OCI-LY3 (cell line): ENCODE results near the gene RHAG.

Experiments
- H2AFZ ChIP-seq: fragments of 200-600, 300-600 bp; shearing (Covaris generic); 2 replicates; pipeline ENCODE4 v1.6.0; 2014; ENCODE audit warnings: antibody characterized with exemption, low read depth, low read length
- H3K27ac ChIP-seq: fragments of 200-600, 300-600 bp; sonication (generic); 2 replicates; pipeline ENCODE4 v1.5.1; 2014; ENCODE audit warnings: mild to moderate bottlenecking, low read length, moderate library complexity, mixed read lengths
- H3K27me3 ChIP-seq: fragments of 200-600, 300-600 bp; sonication (generic); 2 replicates; pipeline ENCODE4 v1.6.1; 2014; ENCODE audit warnings: low read depth, low read length, mixed read lengths
- H3K36me3 ChIP-seq: fragments of 200-600, 300-600 bp; sonication (generic); replicated peaks from 2 replicates; pipeline ENCODE3; 2014; ENCODE audit warnings: low read depth, low read length, mixed read lengths
- H3K4me1 ChIP-seq: fragments of 300-600, 200-600 bp; sonication (generic); 2 replicates; pipeline ENCODE4 v1.6.1; 2014; ENCODE audit warnings: low read length, mixed read lengths
- H3K4me2 ChIP-seq: fragments of 200-600, 300-600 bp; sonication (generic); 2 replicates; pipeline ENCODE4 v1.6.1; 2014; ENCODE audit warnings: low read length, mixed read lengths
- H3K4me3 ChIP-seq: fragments of 300-600, 200-600 bp; sonication (generic); 2 replicates; pipeline ENCODE4 v1.5.1; 2014; ENCODE audit warnings: antibody characterized with exemption, mild to moderate bottlenecking, low read length, moderate library complexity
- H3K79me2 ChIP-seq: fragments of 300-600, 200-600 bp; shearing (Covaris generic); 2 replicates; pipeline ENCODE4 v1.6.1; 2014; ENCODE audit warnings: mild to moderate bottlenecking, low read length, mixed read lengths
- H3K9ac ChIP-seq: fragments of 300-600, 200-600 bp; shearing (Covaris generic); 2 replicates; pipeline ENCODE4 v1.6.0; 2014; ENCODE audit warnings: mild to moderate bottlenecking, low read length, moderate library complexity
- H3K9me3 ChIP-seq: fragments of 200-600, 300-600 bp; shearing (Covaris generic); 2 replicates; pipeline ENCODE4 v1.6.1; 2014; ENCODE audit warnings: low read length, mixed read lengths; ENCODE audit not compliant: insufficient read depth
- H4K20me1 ChIP-seq: fragments of 200-600, 300-600 bp; sonication (generic); 2 replicates; pipeline ENCODE4 v1.6.1; 2016; ENCODE audit warnings: low read length, mixed read lengths; ENCODE audit not compliant: insufficient read depth
- EZH2phosphoT487 ChIP-seq: fragments of 200-600 bp; shearing (Covaris generic); IDR thresholded peaks from 2 replicates; pipeline ENCODE4 v1.6.1; 2018; ENCODE audit warnings: antibody characterized with exemption, mixed run types, low read depth
- TF ChIP-seq, protein P1 (sequence below): fragments of 200-600, 300-600 bp; sonication (generic); IDR thresholded peaks from 2 replicates; pipeline ENCODE4 v1.5.1; 2014; ENCODE audit warnings: antibody characterized with exemption, low read length, low read depth

The RHAG gene

GRCh38 chr6:49646942-49647341 lies 10.3 kb upstream of the RHAG start:
- H3K4me2 ChIP-seq, result no peak overlapping the region
- H3K9me3 ChIP-seq, result no peaks in the 10 kb centered on the region
- no peaks in the 10 kb centered on the region for H3K4me1 ChIP-seq
- no peaks in the 10 kb centered on the region for H4K20me1 ChIP-seq
- no peak overlapping the region for H3K4me3 ChIP-seq
- no peak overlapping the region for H3K9ac ChIP-seq
- H3K79me2 ChIP-seq, result no peaks in the 10 kb centered on the region
- no peak overlapping the region for H3K27ac ChIP-seq
- TF ChIP-seq, protein P1, sequence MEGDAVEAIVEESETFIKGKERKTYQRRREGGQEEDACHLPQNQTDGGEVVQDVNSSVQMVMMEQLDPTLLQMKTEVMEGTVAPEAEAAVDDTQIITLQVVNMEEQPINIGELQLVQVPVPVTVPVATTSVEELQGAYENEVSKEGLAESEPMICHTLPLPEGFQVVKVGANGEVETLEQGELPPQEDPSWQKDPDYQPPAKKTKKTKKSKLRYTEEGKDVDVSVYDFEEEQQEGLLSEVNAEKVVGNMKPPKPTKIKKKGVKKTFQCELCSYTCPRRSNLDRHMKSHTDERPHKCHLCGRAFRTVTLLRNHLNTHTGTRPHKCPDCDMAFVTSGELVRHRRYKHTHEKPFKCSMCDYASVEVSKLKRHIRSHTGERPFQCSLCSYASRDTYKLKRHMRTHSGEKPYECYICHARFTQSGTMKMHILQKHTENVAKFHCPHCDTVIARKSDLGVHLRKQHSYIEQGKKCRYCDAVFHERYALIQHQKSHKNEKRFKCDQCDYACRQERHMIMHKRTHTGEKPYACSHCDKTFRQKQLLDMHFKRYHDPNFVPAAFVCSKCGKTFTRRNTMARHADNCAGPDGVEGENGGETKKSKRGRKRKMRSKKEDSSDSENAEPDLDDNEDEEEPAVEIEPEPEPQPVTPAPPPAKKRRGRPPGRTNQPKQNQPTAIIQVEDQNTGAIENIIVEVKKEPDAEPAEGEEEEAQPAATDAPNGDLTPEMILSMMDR, result no peak
- TF ChIP-seq EZH2phosphoT487, result no peak
- H3K27me3 ChIP-seq, result no peaks in the 10 kb centered on the region
- H2AFZ ChIP-seq, result no peak overlapping the region
- H3K36me3 ChIP-seq, result no peaks in the 10 kb centered on the region

DNA sequence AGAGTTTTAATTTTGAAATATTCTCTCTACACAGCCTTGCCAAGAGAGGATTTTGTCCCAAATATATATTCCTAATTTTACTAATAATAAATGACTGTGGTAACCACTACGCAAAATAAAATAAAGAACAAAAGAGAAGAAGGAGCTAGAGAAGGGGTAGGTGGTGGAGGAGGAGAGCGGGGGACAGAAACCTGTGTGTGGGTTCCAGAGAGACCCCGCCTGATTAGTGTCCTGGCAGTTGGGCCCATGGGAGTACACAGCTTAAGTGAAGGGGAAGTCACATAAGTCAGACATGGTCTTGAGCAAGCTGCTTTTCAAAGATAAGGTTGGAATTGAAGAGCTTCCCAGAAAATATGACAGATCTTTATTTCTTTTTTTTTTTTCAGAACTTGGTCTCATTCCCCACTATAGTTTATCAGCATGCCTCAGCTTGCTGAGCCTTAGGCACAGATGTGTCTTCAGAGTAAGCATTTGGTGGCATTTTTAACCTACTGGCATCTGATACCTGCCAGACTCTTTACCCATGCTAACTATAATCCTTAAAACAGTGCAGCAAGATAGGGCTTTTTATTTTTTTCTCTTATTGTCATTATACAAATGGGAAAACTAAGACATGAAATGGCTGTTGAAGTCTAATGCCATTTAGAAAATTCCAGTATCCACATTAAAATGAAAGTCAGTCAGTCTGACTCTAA lies 9.6 kb upstream of the RHAG start:
- Histone ChIP-seq H3K9ac (no peak overlapping the region), H3K9me3 (no peaks in the 10 kb centered on the region)
- no peak for TF ChIP-seq EZH2phosphoT487
- TF ChIP-seq, protein P1, result no peak

GRCh38 chr6:49645139-49645538 lies 8.5 kb upstream of the RHAG start:
- Histone ChIP-seq H3K79me2 (no peaks in the 10 kb centered on the region), H3K4me1 (no peaks in the 10 kb centered on the region), H3K9ac (no peak overlapping the region), H3K4me3 (no peak overlapping the region), H2AFZ (no peak overlapping the region), H3K27me3 (no peaks in the 10 kb centered on the region), H3K4me2 (no peak overlapping the region), H3K27ac (no peak overlapping the region), H3K9me3 (no peaks in the 10 kb centered on the region), H4K20me1 (no peaks in the 10 kb centered on the region), H3K36me3 (no peaks in the 10 kb centered on the region)
- no peak for TF ChIP-seq EZH2phosphoT487
- TF ChIP-seq, protein P1, result no peak

More for the DNA sequence above, 9.6 kb upstream of the RHAG start:
- Histone ChIP-seq H3K27ac (no peak overlapping the region), H3K4me3 (no peak overlapping the region), H3K27me3 (no peaks in the 10 kb centered on the region), H2AFZ (no peak overlapping the region), H3K4me1 (no peaks in the 10 kb centered on the region), H3K4me2 (no peak overlapping the region), H4K20me1 (no peaks in the 10 kb centered on the region), H3K36me3 (no peaks in the 10 kb centered on the region), H3K79me2 (no peaks in the 10 kb centered on the region)

DNA sequence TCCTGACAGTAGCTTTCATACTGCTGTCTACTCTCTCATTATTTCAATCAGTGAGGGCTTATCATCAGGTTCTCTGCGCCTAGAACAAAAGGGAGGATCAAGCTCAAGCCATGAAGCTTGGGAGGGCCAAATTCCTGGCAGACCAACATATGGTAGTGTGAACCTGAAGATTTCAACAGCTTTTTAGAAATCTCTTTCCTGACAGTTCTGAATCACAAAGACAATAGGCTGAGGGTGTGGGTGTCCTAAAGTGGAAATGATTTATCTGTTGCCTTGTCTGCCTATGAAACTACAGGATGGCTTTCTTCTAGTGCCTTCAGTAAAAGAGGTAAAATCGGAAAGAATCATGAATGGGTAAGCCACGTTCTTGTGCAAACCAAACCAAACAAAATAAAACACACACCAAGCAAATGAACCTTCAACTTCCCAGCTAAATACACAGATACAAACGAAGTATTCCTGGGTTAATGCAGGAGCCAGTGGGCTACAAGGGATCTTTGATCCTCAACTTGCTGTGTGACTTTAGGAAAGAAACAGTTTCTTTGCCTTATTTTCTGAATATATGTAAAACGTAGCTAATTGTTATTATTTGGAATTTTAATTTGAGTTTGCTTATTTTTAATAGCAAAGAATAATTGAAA lies 2.7 kb upstream of the RHAG start:
- Histone ChIP-seq H2AFZ (no peak overlapping the region), H4K20me1 (no peaks in the 10 kb centered on the region), H3K9ac (no peak overlapping the region), H3K79me2 (no peaks in the 10 kb centered on the region), H3K4me1 (no peaks in the 10 kb centered on the region), H3K4me3 (no peak overlapping the region), H3K36me3 (no peaks in the 10 kb centered on the region), H3K4me2 (no peak overlapping the region), H3K27me3 (no peaks in the 10 kb centered on the region), H3K9me3 (no peaks in the 10 kb centered on the region), H3K27ac (no peak overlapping the region)
- TF ChIP-seq, protein P1, result no peak
- no peak for TF ChIP-seq EZH2phosphoT487
